WTC11 (cell line): ENCODE measurements around the gene FOXL2. TPM values are rescaled to one million over a fixed set of nuclear protein-coding genes. Genes with fewer than 3 reads are reported as not detected.
A peak's percentile ranks its signal among the peaks of the same experiment; 100 is the strongest.

Experiments used
- ATAC-seq: fragments of 200-7000 bp; cut with Tn5 transposase; 2 replicates; pipeline ENCODE4 v1.10.0; 2021; ENCODE audit warnings: mild to moderate bottlenecking, moderate library complexity
- CTCF ChIA-PET: fragments of 300-600 bp; sonication (Branson Sonifier 250); formaldehyde crosslinking; loops from one replicate; lab custom pipeline; 2021; ENCODE audit warnings: antibody characterized with exemption; lab: Charles Lee
- POLR2A ChIA-PET: fragments of 350-600 bp; sonication (Branson Sonifier 250); formaldehyde crosslinking; loops from one replicate; lab custom pipeline; 2021; ENCODE audit warnings: antibody characterized with exemption; lab: Charles Lee
- DNase-seq: peaks from one replicate; pipeline ENCODE4 v3.0.0; 2021; ENCODE audit warnings: low spot score
- H3K27ac Mint-ChIP-seq: 2 replicates; pipeline ENCODE4 v1.8.0; 2021; ENCODE audit warnings: mixed read lengths
- H3K27me3 Mint-ChIP-seq: 2 replicates; pipeline ENCODE4 v1.8.0; 2021; ENCODE audit warnings: low read depth, mild to moderate bottlenecking, moderate library complexity, mixed read lengths
- H3K36me3 Mint-ChIP-seq: 2 replicates; pipeline ENCODE4 v1.8.0; 2021; ENCODE audit warnings: mixed read lengths
- H3K4me1 Mint-ChIP-seq: 2 replicates; pipeline ENCODE4 v1.8.0; 2022; ENCODE audit warnings: mixed read lengths
- H3K4me3 Mint-ChIP-seq: 2 replicates; pipeline ENCODE4 v1.8.0; 2021; ENCODE audit warnings: mild to moderate bottlenecking, moderate library complexity, mixed read lengths
- H3K9me3 Mint-ChIP-seq: 2 replicates; pipeline ENCODE4 v1.8.0; 2021; ENCODE audit warnings: mixed read lengths
- ATF2 ChIP-seq: sonication (generic); formaldehyde crosslinking; IDR thresholded peaks from 2 replicates; pipeline ENCODE4 v1.8.1; 2022; ENCODE audit warnings: low read depth, missing genetic modification reagents, borderline replicate concordance
- CTCF ChIP-seq: fragments of 200-600 bp; IDR thresholded peaks from 2 replicates; pipeline ENCODE4 v1.8.0; 2022; ENCODE audit warnings: antibody characterized with exemption
- E2F1 ChIP-seq: sonication (generic); formaldehyde crosslinking; IDR thresholded peaks from 2 replicates; pipeline ENCODE4 v1.8.0; 2022; ENCODE audit warnings: mild to moderate bottlenecking, missing genetic modification reagents
- ESRRA ChIP-seq: sonication (generic); formaldehyde crosslinking; IDR thresholded peaks from 2 replicates; pipeline ENCODE4 v1.8.1; 2022; ENCODE audit warnings: mild to moderate bottlenecking, missing genetic modification reagents, borderline replicate concordance
- ETV6 ChIP-seq: sonication (generic); formaldehyde crosslinking; IDR thresholded peaks from 2 replicates; pipeline ENCODE4 v1.8.1; 2022; ENCODE audit warnings: mild to moderate bottlenecking, missing genetic modification reagents
- FOXP1 ChIP-seq: sonication (generic); formaldehyde crosslinking; IDR thresholded peaks from 2 replicates; pipeline ENCODE4 v1.8.0; 2022; ENCODE audit warnings: missing genetic modification reagents, mild to moderate bottlenecking, moderate library complexity, borderline replicate concordance
- GABPB1 ChIP-seq: sonication (generic); formaldehyde crosslinking; IDR thresholded peaks from 2 replicates; pipeline ENCODE4 v1.8.1; 2023; ENCODE audit warnings: mild to moderate bottlenecking, missing genetic modification reagents
- HMGA2 ChIP-seq: fragments of 250-450 bp; sonication (Bioruptor Pico); IDR thresholded peaks from 2 replicates; pipeline ENCODE4 v1.4.0; 2021; ENCODE audit warnings: mild to moderate bottlenecking, moderate library complexity
- HMGXB4 ChIP-seq: sonication (generic); formaldehyde crosslinking; IDR thresholded peaks from 2 replicates; pipeline ENCODE4 v1.8.1; 2023; ENCODE audit warnings: mild to moderate bottlenecking, moderate library complexity, missing genetic modification reagents
- MAX ChIP-seq: sonication (generic); formaldehyde crosslinking; IDR thresholded peaks from 2 replicates; pipeline ENCODE4 v1.8.0; 2022; ENCODE audit warnings: mild to moderate bottlenecking, missing genetic modification reagents
- NR1H2 ChIP-seq: sonication (generic); formaldehyde crosslinking; IDR thresholded peaks from 2 replicates; pipeline ENCODE4 v1.9.0; 2021; ENCODE audit warnings: mild to moderate bottlenecking, moderate library complexity, missing genetic modification reagents
- PRDM15 ChIP-seq: sonication (generic); formaldehyde crosslinking; IDR thresholded peaks from 2 replicates; pipeline ENCODE4 v1.8.0; 2022; ENCODE audit warnings: missing genetic modification reagents
- PRRX2 ChIP-seq: fragments of 250-450 bp; sonication (Bioruptor Pico); IDR thresholded peaks from 2 replicates; pipeline ENCODE4 v1.8.0; 2021; ENCODE audit warnings: mild to moderate bottlenecking
- STAT6 ChIP-seq: sonication (generic); formaldehyde crosslinking; conservative IDR thresholded peaks from 2 replicates; pipeline ENCODE4 v1.8.1; 2023; ENCODE audit warnings: mild to moderate bottlenecking, low read depth, missing genetic modification reagents, moderate library complexity
- TP53 ChIP-seq: sonication (generic); formaldehyde crosslinking; IDR thresholded peaks from 2 replicates; pipeline ENCODE4 v1.8.1; 2023; ENCODE audit warnings: mild to moderate bottlenecking, missing genetic modification reagents
- USF1 ChIP-seq: sonication (generic); formaldehyde crosslinking; IDR thresholded peaks from 2 replicates; pipeline ENCODE4 v1.8.0; 2022; ENCODE audit warnings: mild to moderate bottlenecking, missing genetic modification reagents
- ZNF121 ChIP-seq: sonication (generic); formaldehyde crosslinking; IDR thresholded peaks from 2 replicates; pipeline ENCODE4 v1.8.0; 2023; ENCODE audit warnings: missing genetic modification reagents
- ZNF263 ChIP-seq: sonication (generic); formaldehyde crosslinking; IDR thresholded peaks from 2 replicates; pipeline ENCODE4 v1.8.1; 2022; ENCODE audit warnings: low read depth, mild to moderate bottlenecking, moderate library complexity, missing genetic modification reagents
- ZNF425 ChIP-seq: fragments of 250-450 bp; sonication (Bioruptor Pico); conservative IDR thresholded peaks from 2 replicates; pipeline ENCODE4 v1.9.0; 2021; ENCODE audit warnings: mild to moderate bottlenecking
- total RNA-seq: library from RNA; stranded (reverse); gene quantifications from 3 replicates; pipeline ENCODE4 v1.2.3, GENCODE V29; 2021

The FOXL2 gene
- total RNA-seq, 1 experiment from 2014 or later = 1.4 TPM

GRCh38 chr3:138935863-138936740 is 10.8 kb downstream of the FOXL2 start:
- no peak overlapping the region for H3K27ac Mint-ChIP-seq
- H3K27me3 Mint-ChIP-seq = peaks cover 72% of the 10 kb centered on the region
- ChIA-PET POLR2A (interaction anchor here (0.6 to 1.4 kb wide), 13 partner anchors 11 to 342 kb away, joined by 3 to 10 read pairs (median 5); partner anchors contain the start of genes CEP70, FOXL2 and FOXL2NB), CTCF (interaction anchor here (0.6 to 7.4 kb wide), 66 partner anchors 9 to 1160 kb away, joined by 3 to 158 read pairs (median 4); partner anchors contain the start of genes CEP70, COPB2, ESYT3 and FAIM)
- H3K9me3 Mint-ChIP-seq = no peaks in the 10 kb centered on the region
- peak; percentile 91 for DNase-seq
- ATAC-seq = peak; percentile 61
- peaks cover 51% of the 10 kb centered on the region for H3K4me1 Mint-ChIP-seq
- H3K4me3 Mint-ChIP-seq = peak overlapping the region; percentile 77
- H3K36me3 Mint-ChIP-seq = no peaks in the 10 kb centered on the region
- TF ChIP-seq HMGA2 (CRISPR knock-in tag) = no peak
- TF ChIP-seq GABPB1 (CRISPR knock-in tag) = no peak
- TF ChIP-seq ATF2 (CRISPR knock-in tag) = no peak
- peak; percentile 96 for TF ChIP-seq CTCF
- peak; percentile 86 for TF ChIP-seq MAX
- no peak for TF ChIP-seq ZNF121 (CRISPR knock-in tag)
- TF ChIP-seq ETV6 (CRISPR knock-in tag) = no peak
- TF ChIP-seq ZNF425 (CRISPR knock-in tag) = no peak
- TF ChIP-seq USF1 (CRISPR knock-in tag) = peak; percentile 86
- no peak for TF ChIP-seq ZNF263 (CRISPR knock-in tag)
- no peak for TF ChIP-seq FOXP1 (CRISPR knock-in tag)
- TF ChIP-seq TP53 (CRISPR knock-in tag) = peak; percentile 71; the same call in 1 of the 2 replicates
- no peak for TF ChIP-seq NR1H2 (CRISPR knock-in tag)
- TF ChIP-seq HMGXB4 (CRISPR knock-in tag) = peak; percentile 89
- no peak for TF ChIP-seq E2F1
- TF ChIP-seq STAT6 = no peak
- TF ChIP-seq PRRX2 = no peak
- no peak for TF ChIP-seq ESRRA (CRISPR knock-in tag)
- TF ChIP-seq PRDM15 (CRISPR knock-in tag) = peak; percentile 76
